CD4-positive, alpha-beta T cell (primary cell): ENCODE data around the gene MAB21L1. TPM values are rescaled to one million over a fixed set of nuclear protein-coding genes. Genes with fewer than 3 reads are reported as not detected.

Source experiments
- ATAC-seq: fragments of 200-7000 bp; cut with Tn5 transposase; one replicate; pipeline ENCODE4 v1.10.0; 2022; ENCODE audit warnings: mild to moderate bottlenecking; ENCODE audit not compliant: poor library complexity
- CTCF ChIA-PET: fragments of 350-600 bp; sonication (Branson Sonifier 250); formaldehyde crosslinking; loops from one replicate; lab custom pipeline; 2021; ENCODE audit warnings: antibody characterized with exemption, inconsistent platforms; lab: Charles Lee
- POLR2A ChIA-PET: fragments of 350-600 bp; sonication (Branson Sonifier 250); formaldehyde crosslinking; loops from one replicate; lab custom pipeline; 2021; ENCODE audit warnings: antibody characterized with exemption, inconsistent platforms; lab: Charles Lee
- DNase-seq, 14 experiments: peaks; one replicate each; pipeline ENCODE4 v3.0.0-alpha.2; 2013 to 2020; ENCODE audit warnings: mixed read lengths in 2 of 14
- H3K27ac ChIP-seq, 2 donors: one replicate each; pipeline versions ENCODE4 v1.5.1 to v1.7.0; 2013; ENCODE audit warnings: low read length in 2 of 2, low read depth in 1 of 2, mild to moderate bottlenecking in 1 of 2
- H3K27me3 ChIP-seq, 2 experiments: 1 replicate in 1 of 2; 2 replicates in 1 of 2; pipeline versions ENCODE4 v1.6.1 to v1.7.0; 2013; ENCODE audit warnings: low read length in 2 of 2, control low read depth in 1 of 2, mild to moderate bottlenecking in 1 of 2, moderate library complexity in 1 of 2; ENCODE audit not compliant: insufficient read depth in 2 of 2, control insufficient read depth in 1 of 2
- H3K36me3 ChIP-seq: one replicate; pipeline ENCODE4 v1.6.1; 2013; ENCODE audit warnings: low read length, control low read depth; ENCODE audit not compliant: insufficient read depth
- H3K4me1 ChIP-seq: one replicate; pipeline ENCODE4 v1.6.1; 2013; ENCODE audit warnings: low read length, control low read depth; ENCODE audit not compliant: insufficient read depth
- H3K4me3 ChIP-seq: one replicate; pipeline ENCODE4 v1.5.1; 2013; ENCODE audit warnings: mild to moderate bottlenecking, low read length, moderate library complexity
- H3K9me3 ChIP-seq, 2 experiments: 1 replicate in 1 of 2; 2 replicates in 1 of 2; pipeline versions ENCODE4 v1.6.1 to v1.7.0; 2013; ENCODE audit warnings: low read length in 2 of 2, mild to moderate bottlenecking in 2 of 2, control low read depth in 1 of 2, moderate library complexity in 1 of 2; ENCODE audit not compliant: control insufficient read depth in 1 of 2, insufficient read depth in 1 of 2
- H3K27ac Mint-ChIP-seq: one replicate; pipeline ENCODE4 v1.8.0; 2020; ENCODE audit warnings: mixed read lengths
- H3K27me3 Mint-ChIP-seq: one replicate; pipeline ENCODE4 v1.8.0; 2021; ENCODE audit warnings: mixed read lengths
- H3K36me3 Mint-ChIP-seq: one replicate; pipeline ENCODE4 v1.8.0; 2021; ENCODE audit warnings: low read depth, mixed read lengths
- H3K4me1 Mint-ChIP-seq: one replicate; pipeline ENCODE4 v1.8.0; 2021; ENCODE audit warnings: low read depth, mixed read lengths
- H3K4me3 Mint-ChIP-seq: one replicate; pipeline ENCODE4 v1.8.0; 2020; ENCODE audit warnings: mild to moderate bottlenecking, mixed read lengths
- H3K9me3 Mint-ChIP-seq: one replicate; pipeline ENCODE4 v1.8.0; 2020; ENCODE audit warnings: mixed read lengths
- intact Hi-C, 2 experiments: fragments of 100-400 bp; cut with DNase I in 1 of 2; cut with micrococcal nuclease in 1 of 2; formaldehyde crosslinking; loops; one replicate each; pipeline versions ENCODE4 v1.15.1 to v1.9.0; 2023 to 2025; cut with DNase I, micrococcal nuclease
- total RNA-seq, 174 experiments: library from RNA in 2 of 174; stranded (reverse) in 2 of 174; gene quantifications; one replicate each; pipeline ENCODE4 v1.2.3 and lab custom pipeline; 2021 to 2026
- TF ChIP-seq, protein P1 (sequence below): fragments of 200-600 bp; IDR thresholded peaks from one replicate; pipeline ENCODE4 v1.8.0; 2022; ENCODE audit warnings: antibody characterized with exemption, mild to moderate bottlenecking

Gene MAB21L1
- total RNA-seq, 2 experiments from 2014 or later: not detected

DNA sequence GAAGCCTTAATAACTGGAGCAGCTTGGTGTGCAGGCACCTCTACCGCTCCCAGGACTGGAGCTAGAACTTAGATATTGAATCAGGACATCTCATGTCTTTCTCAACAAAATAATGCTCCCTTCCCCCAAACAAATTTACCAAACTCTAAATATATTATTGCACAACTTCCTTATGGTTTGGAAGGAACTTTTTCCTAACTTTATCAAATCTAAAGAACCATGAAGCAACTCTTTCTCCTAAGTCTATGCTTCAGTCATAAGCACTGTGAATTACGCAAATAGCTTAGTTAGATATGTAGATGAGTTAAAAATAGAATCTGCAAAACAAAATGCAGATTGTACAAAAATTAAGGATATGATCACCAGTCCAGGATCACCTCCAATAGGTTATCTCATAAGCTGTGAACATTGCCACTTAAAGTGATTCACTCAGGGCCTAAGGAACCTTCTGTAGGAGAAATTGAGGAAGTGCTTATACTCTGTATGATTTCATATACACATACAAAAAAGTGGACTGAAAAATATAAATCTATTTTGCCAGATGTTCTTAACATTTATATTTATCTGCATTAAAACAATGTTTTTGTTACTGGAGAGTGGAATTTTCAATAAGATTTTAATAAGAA, 20.4 kb upstream of the MAB21L1 start:
- Mint-ChIP-seq H3K27me3 (no peaks in the 10 kb centered on the region), H3K9me3 (peaks cover 7% of the 10 kb centered on the region), H3K27ac (no peak overlapping the region), H3K4me1 (no peaks in the 10 kb centered on the region), H3K4me3 (no peak overlapping the region), H3K36me3 (no peaks in the 10 kb centered on the region)
- H3K4me3 ChIP-seq: no peak overlapping the region
- CTCF ChIA-PET: interaction anchor here (0.7 kb wide), 2 partner anchors 240 to 551 kb away, joined by 3 read pairs; no protein-coding TSS in a partner anchor
- no peak overlapping the region for H3K27ac ChIP-seq
- POLR2A ChIA-PET: no interaction called here
- no peaks in the 10 kb centered on the region for H3K4me1 ChIP-seq
- H3K27me3 ChIP-seq: no peaks in the 10 kb centered on the region
- H3K9me3 ChIP-seq: no peaks in the 10 kb centered on the region
- intact Hi-C loops: no loop called here
- DNase-seq: no peak
- TF ChIP-seq, protein P1, sequence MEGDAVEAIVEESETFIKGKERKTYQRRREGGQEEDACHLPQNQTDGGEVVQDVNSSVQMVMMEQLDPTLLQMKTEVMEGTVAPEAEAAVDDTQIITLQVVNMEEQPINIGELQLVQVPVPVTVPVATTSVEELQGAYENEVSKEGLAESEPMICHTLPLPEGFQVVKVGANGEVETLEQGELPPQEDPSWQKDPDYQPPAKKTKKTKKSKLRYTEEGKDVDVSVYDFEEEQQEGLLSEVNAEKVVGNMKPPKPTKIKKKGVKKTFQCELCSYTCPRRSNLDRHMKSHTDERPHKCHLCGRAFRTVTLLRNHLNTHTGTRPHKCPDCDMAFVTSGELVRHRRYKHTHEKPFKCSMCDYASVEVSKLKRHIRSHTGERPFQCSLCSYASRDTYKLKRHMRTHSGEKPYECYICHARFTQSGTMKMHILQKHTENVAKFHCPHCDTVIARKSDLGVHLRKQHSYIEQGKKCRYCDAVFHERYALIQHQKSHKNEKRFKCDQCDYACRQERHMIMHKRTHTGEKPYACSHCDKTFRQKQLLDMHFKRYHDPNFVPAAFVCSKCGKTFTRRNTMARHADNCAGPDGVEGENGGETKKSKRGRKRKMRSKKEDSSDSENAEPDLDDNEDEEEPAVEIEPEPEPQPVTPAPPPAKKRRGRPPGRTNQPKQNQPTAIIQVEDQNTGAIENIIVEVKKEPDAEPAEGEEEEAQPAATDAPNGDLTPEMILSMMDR: no peak
- H3K36me3 ChIP-seq: no peaks in the 10 kb centered on the region
- ATAC-seq: no peak

DNA sequence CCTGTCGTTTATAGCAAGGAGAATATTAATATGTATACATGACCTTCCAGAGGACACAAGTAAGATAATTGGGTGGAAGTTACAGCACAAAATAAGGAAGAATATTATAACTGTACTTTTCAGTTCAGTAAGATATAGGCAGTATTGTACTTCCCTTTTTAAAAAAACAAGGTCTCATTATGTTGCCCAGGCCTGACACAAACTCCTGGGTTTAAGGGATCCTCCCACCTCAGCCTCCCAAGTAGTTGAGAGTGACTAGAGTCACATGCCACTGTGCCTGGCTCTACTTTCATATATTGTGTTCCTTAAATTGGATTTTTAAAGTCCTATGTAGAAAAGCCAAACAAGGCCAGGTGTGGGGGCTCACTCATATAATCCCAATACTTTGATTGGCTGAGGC, 19.5 kb upstream of the MAB21L1 start:
- DNase-seq: no peak
- H3K9me3 Mint-ChIP-seq: peaks cover 8% of the 10 kb centered on the region
- TF ChIP-seq, protein P1: no peak
- H3K4me3 Mint-ChIP-seq: no peak overlapping the region
- ChIA-PET CTCF (no interaction called here), POLR2A (no interaction called here)
- Histone ChIP-seq H3K4me1 (no peaks in the 10 kb centered on the region), H3K36me3 (no peaks in the 10 kb centered on the region), H3K9me3 (no peaks in the 10 kb centered on the region), H3K4me3 (no peak overlapping the region), H3K27ac (no peak overlapping the region), H3K27me3 (no peaks in the 10 kb centered on the region)
- ATAC-seq: no peak
- intact Hi-C loops: no loop called here
- H3K36me3 Mint-ChIP-seq: no peaks in the 10 kb centered on the region
- H3K27ac Mint-ChIP-seq: no peak overlapping the region
- no peaks in the 10 kb centered on the region for H3K4me1 Mint-ChIP-seq
- no peaks in the 10 kb centered on the region for H3K27me3 Mint-ChIP-seq

DNA sequence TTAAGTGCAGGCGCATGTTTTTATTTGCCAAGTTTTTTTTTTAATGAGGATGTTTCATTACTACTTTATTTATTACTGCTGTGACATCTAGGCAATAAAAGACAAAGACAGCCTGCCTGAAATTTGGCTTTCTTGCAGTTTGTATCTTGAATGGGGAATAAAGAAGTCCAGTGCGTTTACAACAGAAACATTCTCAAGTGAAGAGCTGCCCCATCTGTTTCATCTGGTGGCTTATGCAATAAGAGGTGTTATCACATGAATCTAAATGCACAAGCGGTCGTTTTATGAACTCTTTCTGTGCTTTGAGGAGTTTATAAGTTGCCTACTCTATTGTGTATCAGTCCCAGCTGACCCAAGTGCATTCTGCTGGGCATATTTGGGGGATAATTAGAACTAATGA, 12.6 kb upstream of the MAB21L1 start:
- ATAC-seq: no peak
- Histone ChIP-seq H3K27ac (no peak overlapping the region), H3K4me3 (no peak overlapping the region), H3K36me3 (no peaks in the 10 kb centered on the region), H3K9me3 (no peaks in the 10 kb centered on the region), H3K27me3 (no peaks in the 10 kb centered on the region), H3K4me1 (no peaks in the 10 kb centered on the region)
- no peak for DNase-seq
- H3K4me3 Mint-ChIP-seq: no peak overlapping the region
- H3K27me3 Mint-ChIP-seq: no peaks in the 10 kb centered on the region
- H3K4me1 Mint-ChIP-seq: no peaks in the 10 kb centered on the region
- TF ChIP-seq, protein P1: no peak
- CTCF ChIA-PET: no interaction called here
- intact Hi-C loops: no loop called here
- POLR2A ChIA-PET: no interaction called here
- H3K27ac Mint-ChIP-seq: no peak overlapping the region
- H3K36me3 Mint-ChIP-seq: no peaks in the 10 kb centered on the region
- H3K9me3 Mint-ChIP-seq: peaks cover 3% of the 10 kb centered on the region
